Testis (tissue), 2 donors: ENCODE data around the gene MAGEA3.

Experiments
- POLR2A ChIP-seq: fragments of 450-650 bp; IDR thresholded peaks from one replicate; pipeline ENCODE4 v1.6.1; 2017; ENCODE audit warnings: antibody characterized with exemption, mild to moderate bottlenecking, moderate library complexity
- TF ChIP-seq, protein P1 (sequence below), 3 experiments: fragments of 450-650 bp in 2 of 3; fragments of 200-600 bp in 1 of 3; sonication (generic) in 1 of 3; IDR thresholded peaks; one replicate each; pipeline ENCODE4 v1.5.1; 2016 to 2019; ENCODE audit warnings: antibody characterized with exemption in 3 of 3, mild to moderate bottlenecking in 2 of 3, moderate library complexity in 1 of 3

DNA sequence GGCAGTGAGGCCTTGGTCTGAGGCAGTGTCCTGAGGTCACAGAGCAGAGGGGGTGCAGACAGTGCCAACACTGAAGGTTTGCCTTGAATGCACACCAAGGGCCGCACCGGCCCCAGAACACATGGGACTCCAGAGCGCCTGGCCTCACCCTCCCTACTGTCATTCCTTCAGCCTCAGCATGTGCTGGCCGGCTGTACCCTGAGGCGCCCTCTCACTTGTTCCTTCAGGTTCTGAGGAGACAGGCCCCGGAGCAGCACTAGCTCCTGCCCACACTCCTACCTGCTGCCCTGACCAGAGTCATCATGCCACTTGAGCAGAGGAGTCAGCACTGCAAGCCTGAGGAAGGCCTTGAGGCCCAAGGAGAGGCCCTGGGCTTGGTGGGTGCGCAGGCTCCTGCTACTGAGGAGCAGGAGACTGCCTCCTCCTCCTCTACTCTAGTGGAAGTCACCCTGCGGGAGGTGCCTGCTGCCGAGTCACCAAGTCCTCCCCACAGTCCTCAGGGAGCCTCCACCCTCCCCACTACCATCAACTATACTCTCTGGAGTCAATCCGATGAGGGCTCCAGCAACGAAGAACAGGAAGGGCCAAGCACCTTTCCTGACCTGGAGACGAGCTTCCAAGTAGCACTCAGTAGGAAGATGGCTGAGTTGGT is 37.4 kb downstream of the MAGEA3 start:
- TF ChIP-seq, protein P1, sequence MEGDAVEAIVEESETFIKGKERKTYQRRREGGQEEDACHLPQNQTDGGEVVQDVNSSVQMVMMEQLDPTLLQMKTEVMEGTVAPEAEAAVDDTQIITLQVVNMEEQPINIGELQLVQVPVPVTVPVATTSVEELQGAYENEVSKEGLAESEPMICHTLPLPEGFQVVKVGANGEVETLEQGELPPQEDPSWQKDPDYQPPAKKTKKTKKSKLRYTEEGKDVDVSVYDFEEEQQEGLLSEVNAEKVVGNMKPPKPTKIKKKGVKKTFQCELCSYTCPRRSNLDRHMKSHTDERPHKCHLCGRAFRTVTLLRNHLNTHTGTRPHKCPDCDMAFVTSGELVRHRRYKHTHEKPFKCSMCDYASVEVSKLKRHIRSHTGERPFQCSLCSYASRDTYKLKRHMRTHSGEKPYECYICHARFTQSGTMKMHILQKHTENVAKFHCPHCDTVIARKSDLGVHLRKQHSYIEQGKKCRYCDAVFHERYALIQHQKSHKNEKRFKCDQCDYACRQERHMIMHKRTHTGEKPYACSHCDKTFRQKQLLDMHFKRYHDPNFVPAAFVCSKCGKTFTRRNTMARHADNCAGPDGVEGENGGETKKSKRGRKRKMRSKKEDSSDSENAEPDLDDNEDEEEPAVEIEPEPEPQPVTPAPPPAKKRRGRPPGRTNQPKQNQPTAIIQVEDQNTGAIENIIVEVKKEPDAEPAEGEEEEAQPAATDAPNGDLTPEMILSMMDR (IDR thresholded peaks at IDR 0.05) = no peak
- no peak for TF ChIP-seq POLR2A
